ENCODE results near the gene STIM2.

DNA sequence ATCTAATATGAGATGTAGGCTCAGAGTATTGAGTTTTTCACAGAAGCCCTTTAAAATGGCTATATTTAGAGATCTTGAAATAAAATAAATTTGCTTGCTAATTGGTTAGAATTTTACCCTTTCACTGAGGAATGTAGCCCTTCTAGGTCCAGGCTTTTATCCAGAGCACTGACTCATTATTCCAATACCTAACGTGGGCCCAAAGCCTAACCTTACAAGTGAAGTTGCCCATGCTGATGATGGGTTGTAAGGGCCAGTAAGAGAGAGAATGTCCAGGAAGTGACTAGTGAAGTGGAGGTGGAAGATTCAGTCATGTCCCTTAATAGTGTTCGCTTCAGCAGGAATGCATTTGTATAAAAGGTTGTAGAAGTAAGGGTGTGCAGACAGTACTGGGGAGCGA is 155.9 kb downstream of the STIM2 start:
- no peak for TF ChIP-seq POLR2A (IDR thresholded peaks at IDR 0.05)
- TF ChIP-seq, protein P1, sequence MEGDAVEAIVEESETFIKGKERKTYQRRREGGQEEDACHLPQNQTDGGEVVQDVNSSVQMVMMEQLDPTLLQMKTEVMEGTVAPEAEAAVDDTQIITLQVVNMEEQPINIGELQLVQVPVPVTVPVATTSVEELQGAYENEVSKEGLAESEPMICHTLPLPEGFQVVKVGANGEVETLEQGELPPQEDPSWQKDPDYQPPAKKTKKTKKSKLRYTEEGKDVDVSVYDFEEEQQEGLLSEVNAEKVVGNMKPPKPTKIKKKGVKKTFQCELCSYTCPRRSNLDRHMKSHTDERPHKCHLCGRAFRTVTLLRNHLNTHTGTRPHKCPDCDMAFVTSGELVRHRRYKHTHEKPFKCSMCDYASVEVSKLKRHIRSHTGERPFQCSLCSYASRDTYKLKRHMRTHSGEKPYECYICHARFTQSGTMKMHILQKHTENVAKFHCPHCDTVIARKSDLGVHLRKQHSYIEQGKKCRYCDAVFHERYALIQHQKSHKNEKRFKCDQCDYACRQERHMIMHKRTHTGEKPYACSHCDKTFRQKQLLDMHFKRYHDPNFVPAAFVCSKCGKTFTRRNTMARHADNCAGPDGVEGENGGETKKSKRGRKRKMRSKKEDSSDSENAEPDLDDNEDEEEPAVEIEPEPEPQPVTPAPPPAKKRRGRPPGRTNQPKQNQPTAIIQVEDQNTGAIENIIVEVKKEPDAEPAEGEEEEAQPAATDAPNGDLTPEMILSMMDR (IDR thresholded peaks at IDR 0.05), result no peak
